ENCODE measurements around the gene P4HTM. TPM values are rescaled to one million over a fixed set of nuclear protein-coding genes. Genes with fewer than 3 reads are reported as not detected.

Gene P4HTM
- total and polyA plus RNA-seq, 2 donors (not counting 3 experiments of a cell fraction or from before 2014, with no cell fraction given): 23.0 to 32.7 TPM

DNA sequence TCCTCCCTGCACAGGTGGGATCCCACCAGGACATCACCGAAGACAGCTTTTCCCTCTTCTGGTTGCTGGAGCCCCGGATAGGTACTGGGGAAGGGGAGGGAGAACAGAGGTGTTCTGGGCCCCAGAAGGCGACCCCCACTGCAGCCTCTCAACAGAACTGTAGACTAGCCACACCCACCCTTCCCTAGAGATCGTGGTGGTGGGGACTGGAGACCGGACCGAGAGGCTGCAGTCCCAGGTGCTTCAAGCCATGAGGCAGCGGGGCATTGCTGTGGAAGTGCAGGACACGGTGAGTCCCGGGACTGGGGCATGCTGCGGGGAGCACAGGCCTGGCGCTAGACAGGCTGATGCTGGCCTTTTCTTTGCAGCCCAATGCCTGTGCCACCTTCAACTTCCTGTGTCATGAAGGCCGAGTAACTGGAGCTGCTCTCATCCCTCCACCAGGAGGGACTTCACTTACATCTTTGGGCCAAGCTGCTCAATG is 32.7 kb downstream of the P4HTM start:
- dilution Hi-C loops (cut with MboI; ENCODE audit: extremely low pct_ligation_motif_present, low sequenced_read_pairs): no loop called here

DNA sequence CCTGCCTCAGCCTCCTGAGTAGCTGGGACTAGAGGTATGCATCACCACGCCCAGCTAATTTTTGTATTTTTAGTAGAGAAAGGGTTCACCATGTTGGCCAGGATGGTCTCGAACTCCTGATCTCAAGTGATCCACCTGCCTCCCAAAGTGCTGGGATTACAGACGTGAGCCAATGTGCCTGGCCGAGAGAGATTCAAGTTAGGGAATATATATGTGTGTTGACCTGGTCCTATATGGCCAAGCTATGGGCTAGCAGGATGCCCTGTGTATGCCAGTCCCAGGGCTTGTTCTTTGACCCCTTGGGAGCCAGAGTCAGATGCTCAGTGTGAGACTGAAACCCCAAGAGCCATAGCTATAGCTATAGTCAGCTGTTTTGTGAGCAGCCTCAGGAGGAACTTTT is 33.7 kb downstream of the P4HTM start:
- FAIRE-seq (no peak), DNase-seq (ENCODE audit: low read depth, low spot score) (no peak)
- no peaks in the 10 kb centered on the region for H4K20me1 ChIP-seq (replicated peaks; ENCODE audit: control insufficient read depth, extremely low read depth, insufficient read depth, low read length)
- H3K9ac ChIP-seq (replicated peaks; ENCODE audit: extremely low read depth, insufficient read depth, low read length): no peak overlapping the region
- CTCF ChIA-PET: interaction anchor here (4.4 to 8.3 kb wide), 2 partner anchors 16 to 36 kb away, joined by 38 to 127 read pairs; partner anchors contain the start of genes P4HTM and WDR6
- POLR2A ChIA-PET: no interaction called here
- peaks cover 13 to 27% of the 10 kb centered on the region in 2 experiments for H3K36me3 ChIP-seq (ENCODE audit: control insufficient read depth in 2 of 2, extremely low read depth in 1 of 2, insufficient read depth in 2 of 2, low read length in 2 of 2)
- H3K4me3 ChIP-seq (replicated peaks in 1 of 3; ENCODE audit: insufficient read depth in 1 of 3, low read depth in 1 of 3, low read length in 3 of 3): no peak overlapping the region
- H3K4me1 ChIP-seq (ENCODE audit: control insufficient read depth, extremely low read depth, insufficient read depth, low read length): peaks cover 28% of the 10 kb centered on the region
- dilution Hi-C loops (cut with MboI; ENCODE audit: extremely low pct_ligation_motif_present, low sequenced_read_pairs) (no loop called here), intact Hi-C loops (cut with micrococcal nuclease) (no loop called here)
- no peaks in the 10 kb centered on the region for H3K9me1 ChIP-seq (replicated peaks; ENCODE audit: control insufficient read depth, extremely low read depth, insufficient read depth, low read length)
- TF ChIP-seq GATA2 (IDR thresholded peaks at IDR 0.05; ENCODE audit: insufficient read depth, insufficient read length, low read depth, low read length) (no peak), JUN (IDR thresholded peaks at IDR 0.05; ENCODE audit: borderline replicate concordance, insufficient read depth, insufficient read length, low read depth) (no peak), EZH2 (IDR thresholded peaks at IDR 0.05; ENCODE audit: borderline replicate concordance, low read depth, low read length, severe bottlenecking) (no peak), MYC (IDR thresholded peaks at IDR 0.05; ENCODE audit: low read depth, low read length) (no peak), POLR2AphosphoS5 (IDR thresholded peaks at IDR 0.05; ENCODE audit: insufficient read depth, low read depth, low read length) (no peak), POLR2A (IDR thresholded peaks at IDR 0.05; ENCODE audit: low read depth, low read length) (no peak), FOS (IDR thresholded peaks at IDR 0.05; ENCODE audit: borderline replicate concordance, insufficient read depth, low read length) (no peak)
- TF ChIP-seq, protein P1, sequence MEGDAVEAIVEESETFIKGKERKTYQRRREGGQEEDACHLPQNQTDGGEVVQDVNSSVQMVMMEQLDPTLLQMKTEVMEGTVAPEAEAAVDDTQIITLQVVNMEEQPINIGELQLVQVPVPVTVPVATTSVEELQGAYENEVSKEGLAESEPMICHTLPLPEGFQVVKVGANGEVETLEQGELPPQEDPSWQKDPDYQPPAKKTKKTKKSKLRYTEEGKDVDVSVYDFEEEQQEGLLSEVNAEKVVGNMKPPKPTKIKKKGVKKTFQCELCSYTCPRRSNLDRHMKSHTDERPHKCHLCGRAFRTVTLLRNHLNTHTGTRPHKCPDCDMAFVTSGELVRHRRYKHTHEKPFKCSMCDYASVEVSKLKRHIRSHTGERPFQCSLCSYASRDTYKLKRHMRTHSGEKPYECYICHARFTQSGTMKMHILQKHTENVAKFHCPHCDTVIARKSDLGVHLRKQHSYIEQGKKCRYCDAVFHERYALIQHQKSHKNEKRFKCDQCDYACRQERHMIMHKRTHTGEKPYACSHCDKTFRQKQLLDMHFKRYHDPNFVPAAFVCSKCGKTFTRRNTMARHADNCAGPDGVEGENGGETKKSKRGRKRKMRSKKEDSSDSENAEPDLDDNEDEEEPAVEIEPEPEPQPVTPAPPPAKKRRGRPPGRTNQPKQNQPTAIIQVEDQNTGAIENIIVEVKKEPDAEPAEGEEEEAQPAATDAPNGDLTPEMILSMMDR (IDR thresholded peaks at IDR 0.05; ENCODE audit: extremely low read depth in 1 of 2, insufficient read depth in 1 of 2, low read depth in 1 of 2, low read length in 2 of 2): no peak
- TF ChIP-seq, protein P2, sequence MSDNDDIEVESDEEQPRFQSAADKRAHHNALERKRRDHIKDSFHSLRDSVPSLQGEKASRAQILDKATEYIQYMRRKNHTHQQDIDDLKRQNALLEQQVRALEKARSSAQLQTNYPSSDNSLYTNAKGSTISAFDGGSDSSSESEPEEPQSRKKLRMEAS (IDR thresholded peaks at IDR 0.05; ENCODE audit: insufficient read depth, insufficient read length): no peak
- peaks cover 53% of the 10 kb centered on the region for H3K79me2 ChIP-seq (ENCODE audit: control insufficient read depth, insufficient read depth, low read length)
- H3K27ac ChIP-seq (ENCODE audit: insufficient read depth, low read depth, low read length): no peak overlapping the region
- no peaks in the 10 kb centered on the region for H3K27me3 ChIP-seq (ENCODE audit: control insufficient read depth in 2 of 2, insufficient read depth in 2 of 2, low read length in 2 of 2)
- no peaks in the 10 kb centered on the region for H3K9me3 ChIP-seq (replicated peaks; ENCODE audit: control insufficient read depth, insufficient read depth, low read length)
- H3K4me2 ChIP-seq (ENCODE audit: insufficient read depth, low read length): no peak overlapping the region
- BruUV-seq (replicated peaks): no TSS peak
- H2AFZ ChIP-seq (ENCODE audit: low read depth, low read length): no peak overlapping the region

More for the DNA sequence above, 32.7 kb downstream of the P4HTM start:
- BruUV-seq (replicated peaks): no TSS peak
- no peaks in the 10 kb centered on the region for H3K27me3 ChIP-seq (ENCODE audit: control insufficient read depth in 2 of 2, insufficient read depth in 2 of 2, low read length in 2 of 2)
- H3K4me1 ChIP-seq (ENCODE audit: control insufficient read depth, extremely low read depth, insufficient read depth, low read length): peaks cover 25% of the 10 kb centered on the region
- intact Hi-C loops (cut with micrococcal nuclease): loop anchor here (1.0 kb wide), 1 partner anchor 175 kb away; the partner anchor contains the start of gene PRKAR2A
- peak overlapping the region; percentile 95 for H3K27ac ChIP-seq (ENCODE audit: insufficient read depth, low read depth, low read length)
- no peaks in the 10 kb centered on the region for H4K20me1 ChIP-seq (replicated peaks; ENCODE audit: control insufficient read depth, extremely low read depth, insufficient read depth, low read length)
- ChIA-PET POLR2A (interaction anchor here (0.6 to 3.8 kb wide), 6 partner anchors 9 to 507 kb away, joined by 4 to 19 read pairs (median 6); partner anchors contain the start of genes QRICH1 and WDR6), CTCF (interaction anchor here (0.9 to 8.3 kb wide), 9 partner anchors 9 to 426 kb away, joined by 3 to 127 read pairs (median 6); partner anchors contain the start of genes P4HTM, QRICH1, USP19 and WDR6)
- peaks cover 13 to 27% of the 10 kb centered on the region in 2 experiments for H3K36me3 ChIP-seq (ENCODE audit: control insufficient read depth in 2 of 2, extremely low read depth in 1 of 2, insufficient read depth in 2 of 2, low read length in 2 of 2)
- no peak for FAIRE-seq
- H3K9ac ChIP-seq (replicated peaks; ENCODE audit: extremely low read depth, insufficient read depth, low read length): peak overlapping the region; percentile 96
- H2AFZ ChIP-seq (ENCODE audit: low read depth, low read length): no peak overlapping the region
- H3K4me2 ChIP-seq (ENCODE audit: insufficient read depth, low read length): peak overlapping the region; percentile 85
- no peaks in the 10 kb centered on the region for H3K9me1 ChIP-seq (replicated peaks; ENCODE audit: control insufficient read depth, extremely low read depth, insufficient read depth, low read length)
- TF ChIP-seq POLR2AphosphoS5 (IDR thresholded peaks at IDR 0.05; ENCODE audit: insufficient read depth, low read depth, low read length) (no peak), POLR2A (IDR thresholded peaks at IDR 0.05; ENCODE audit: low read depth, low read length) (no peak), MYC (IDR thresholded peaks at IDR 0.05; ENCODE audit: low read depth, low read length) (no peak)
- TF ChIP-seq, protein P2 (IDR thresholded peaks at IDR 0.05; ENCODE audit: insufficient read depth, insufficient read length): no peak
- no peaks in the 10 kb centered on the region for H3K9me3 ChIP-seq (replicated peaks; ENCODE audit: control insufficient read depth, insufficient read depth, low read length)
- DNase-seq (ENCODE audit: low read depth, low spot score): no peak
- peak overlapping the region; percentile 39 to 59 (median 57) for H3K4me3 ChIP-seq (replicated peaks in 1 of 3; ENCODE audit: insufficient read depth in 1 of 3, low read depth in 1 of 3, low read length in 3 of 3)
- peaks cover 43% of the 10 kb centered on the region for H3K79me2 ChIP-seq (ENCODE audit: control insufficient read depth, insufficient read depth, low read length)

All from endothelial cell of umbilical vein (primary cell).